ENCODE measurements around the gene STK16. TPM values are rescaled to one million over a fixed set of nuclear protein-coding genes. Genes with fewer than 3 reads are reported as not detected.

STK16 gene
- total and polyA plus RNA-seq, 2 of the 4 experiments (the other 2 are of a cell fraction), result 44.4 to 50.1 TPM

GRCh38 chr2:219223831-219224610, 21.3 kb upstream of the STK16 start:
- ATAC-seq (ENCODE audit: low read depth) (no peak), DNase-seq (no peak)
- no peak overlapping the region for H4K5ac ChIP-seq (ENCODE audit: low read depth, low read length)
- H2BK15ac ChIP-seq (ENCODE audit: low read depth, low read length), result no peak overlapping the region
- no peak overlapping the region for H3K27ac ChIP-seq (ENCODE audit: insufficient read depth, low read length)
- WGBS, 2 experiments (ENCODE audit: extremely low coverage in 2 of 2, insufficient read length in 1 of 2), result 93% methylated on average over 24 of the region's 31 CpGs; no CpG with 5 or more reads in 1 of the 2 experiments
- in situ Hi-C loops (cut with MboI; ENCODE audit: low sequenced_read_pairs), result no loop called here
- H3K4ac ChIP-seq (ENCODE audit: low read depth, low read length), result no peak overlapping the region
- H3K14ac ChIP-seq (replicated peaks; ENCODE audit: low read depth, low read length), result no peak overlapping the region
- CTCF ChIA-PET, result no interaction called here
- peaks cover 11% of the 10 kb centered on the region for H3K4me1 ChIP-seq (ENCODE audit: control insufficient read depth, insufficient read depth, low read length)
- dilution Hi-C loops (cut with HindIII; ENCODE audit: low sequenced_read_pairs, unreplicated experiment), result no loop called here
- no peaks in the 10 kb centered on the region for H3K27me3 ChIP-seq (ENCODE audit: control insufficient read depth, insufficient read depth, low read length)
- H2BK5ac ChIP-seq (ENCODE audit: low read depth, low read length, poor library complexity, severe bottlenecking), result no peak overlapping the region
- peaks cover 23 to 35% of the 10 kb centered on the region in 2 experiments for H3K79me1 ChIP-seq (ENCODE audit: low read depth in 1 of 2, low read length in 2 of 2)
- no peak overlapping the region for H4K8ac ChIP-seq (ENCODE audit: low read depth in 2 of 2, low read length in 2 of 2)
- H2BK120ac ChIP-seq (ENCODE audit: low read depth, low read length), result no peak overlapping the region
- no peaks in the 10 kb centered on the region; the same call in 1 of the 2 replicates for H4K20me1 ChIP-seq (ENCODE audit: insufficient read depth, low read length)
- TF ChIP-seq MXI1 (IDR thresholded peaks at IDR 0.05; ENCODE audit: borderline replicate concordance, low read depth, low read length) (no peak), RAD21 (IDR thresholded peaks at IDR 0.05; ENCODE audit: low read length) (no peak), CTCF (conservative IDR thresholded peaks at IDR 0.05; ENCODE audit: low read depth, low read length) (no peak), RCOR1 (IDR thresholded peaks at IDR 0.05; ENCODE audit: insufficient replicate concordance, low read length) (no peak)
- H3K4me3 ChIP-seq (ENCODE audit: insufficient read depth, low read depth, low read length), result no peak overlapping the region
- no peak overlapping the region for H3K23ac ChIP-seq (ENCODE audit: low read depth, low read length)
- no peak overlapping the region for H2AK9ac ChIP-seq (replicated peaks; ENCODE audit: low read depth, low read length, poor library complexity)
- H2BK20ac ChIP-seq (ENCODE audit: low read depth, low read length), result no peak overlapping the region
- intact Hi-C loops (cut with micrococcal nuclease), result no loop called here
- no peak overlapping the region for H3K18ac ChIP-seq (ENCODE audit: low read depth, low read length)
- H3K56ac ChIP-seq (ENCODE audit: extremely low read depth, insufficient read depth, low read length), result no peak overlapping the region
- H2AFZ ChIP-seq (replicated peaks; ENCODE audit: low read length, poor library complexity), result no peak overlapping the region
- no peaks in the 10 kb centered on the region for H3K9me3 ChIP-seq (ENCODE audit: control insufficient read depth, insufficient read depth, low read length)
- no peak overlapping the region for H2AK5ac ChIP-seq (ENCODE audit: low read depth, low read length)
- H3K36me3 ChIP-seq (ENCODE audit: control insufficient read depth, insufficient read depth, low read length), result peaks cover 57% of the 10 kb centered on the region
- peaks cover 8% of the 10 kb centered on the region; the same call in 1 of the 2 replicates for H3K9me1 ChIP-seq (ENCODE audit: insufficient read depth, low read length)
- H3K9ac ChIP-seq (ENCODE audit: low read depth, low read length), result no peak overlapping the region
- H4K91ac ChIP-seq (ENCODE audit: insufficient read depth, low read depth, low read length), result no peak overlapping the region
- no peak overlapping the region for H3K4me2 ChIP-seq (ENCODE audit: low read depth, low read length)
- POLR2A ChIA-PET (ENCODE audit: unreplicated experiment), result no interaction called here
- BruUV-seq (replicated peaks), result no TSS peak

Measured in IMR-90 (cell line).